K562 (cell line): ENCODE measurements around the gene ADGRG1. TPM values are rescaled to one million over a fixed set of nuclear protein-coding genes. Genes with fewer than 3 reads are reported as not detected.

Experiments used
- BACH1 ChIP-seq: fragments of 200-800 bp; sonication (Bioruptor generic); IDR thresholded peaks from 2 replicates; pipeline ENCODE4 v1.6.1; 2016; ENCODE audit warnings: missing genetic modification characterization, missing compliant biosample characterization
- COPS2 ChIP-seq: fragments of 450-650 bp; conservative IDR thresholded peaks from 2 replicates; pipeline ENCODE4 v1.6.1; 2016; ENCODE audit warnings: mild to moderate bottlenecking, moderate library complexity
- CREB1 ChIP-seq, 2 experiments: sonication (generic) in 1 of 2; formaldehyde crosslinking in 1 of 2; IDR thresholded peaks; 2 replicates each; pipeline versions ENCODE4 v1.6.1 to v1.8.0; 2012 to 2022; ENCODE audit warnings: inconsistent platforms in 1 of 2, mild to moderate bottlenecking in 1 of 2, missing genetic modification reagents in 1 of 2, moderate library complexity in 1 of 2
- CTCF ChIP-seq, 3 experiments: IDR thresholded peaks in 2 of 3; conservative IDR thresholded peaks in 1 of 3; 2 replicates each; pipeline ENCODE4 v1.5.1; 2011 to 2012; ENCODE audit warnings: low read length in 3 of 3, mild to moderate bottlenecking in 3 of 3, control low read depth in 2 of 3, improper control_type of control experiment in 1 of 3, inconsistent platforms in 1 of 3, low read depth in 1 of 3, mixed read lengths in 1 of 3, moderate library complexity in 1 of 3; ENCODE audit not compliant: insufficient read depth in 2 of 3
- EHMT2 ChIP-seq: fragments of 450-650 bp; IDR thresholded peaks from 2 replicates; pipeline ENCODE4 v1.6.1; 2018; ENCODE audit warnings: antibody characterized with exemption
- GATAD2A ChIP-seq: fragments of 450-650 bp; IDR thresholded peaks from 2 replicates; pipeline ENCODE4 v1.6.1; 2017
- JUND ChIP-seq, 2 experiments: IDR thresholded peaks; 2 replicates in 1 of 2; 3 replicates in 1 of 2; pipeline ENCODE4 v1.6.1; 2011; ENCODE audit warnings: borderline replicate concordance in 2 of 2, low read depth in 2 of 2, low read length in 2 of 2, improper control_type of control experiment in 1 of 2, missing biosample characterization in 1 of 2, missing genetic modification characterization in 1 of 2, missing genetic modification reagents in 1 of 2
- SFPQ ChIP-seq: fragments of 200-400 bp; formaldehyde crosslinking; IDR thresholded peaks from 2 replicates; pipeline ENCODE4 v1.6.1; 2017; ENCODE audit warnings: mild to moderate bottlenecking, low read depth, low read length, moderate library complexity
- SMAD3 ChIP-seq: fragments of 450-650 bp; formaldehyde crosslinking; conservative IDR thresholded peaks from 2 replicates; pipeline ENCODE4 v1.4.0; 2020; ENCODE audit warnings: mild to moderate bottlenecking
- SREBF1 ChIP-seq: fragments of 150-350 bp; IDR thresholded peaks from 2 replicates; pipeline ENCODE4 v1.6.1; 2014; ENCODE audit warnings: antibody characterized with exemption, low read depth, low read length, borderline replicate concordance
- TCF15 ChIP-seq: fragments of 250-450 bp; sonication (Bioruptor Pico); IDR thresholded peaks from 2 replicates; pipeline ENCODE4 v1.8.0; 2022; ENCODE audit warnings: moderate library complexity, mild to moderate bottlenecking, inconsistent platforms
- ZBTB17 ChIP-seq: fragments of 450-650 bp; formaldehyde crosslinking; IDR thresholded peaks from 2 replicates; pipeline ENCODE4 v1.4.0; 2020; ENCODE audit warnings: mild to moderate bottlenecking
- ZBTB9 ChIP-seq: fragments of 450-650 bp; formaldehyde crosslinking; IDR thresholded peaks from 2 replicates; pipeline ENCODE4 v1.4.0; 2020; ENCODE audit warnings: mild to moderate bottlenecking, moderate library complexity
- ZC3H8 ChIP-seq: fragments of 450-650 bp; IDR thresholded peaks from 2 replicates; pipeline ENCODE4 v1.6.1; 2017
- ZNF561 ChIP-seq: fragments of 450-650 bp; formaldehyde crosslinking; conservative IDR thresholded peaks from 2 replicates; pipeline ENCODE4 v1.4.0; 2020; ENCODE audit warnings: mild to moderate bottlenecking, moderate library complexity
- ZNF785 ChIP-seq: fragments of 250-450 bp; sonication (Bioruptor Pico); IDR thresholded peaks from 2 replicates; pipeline ENCODE4 v1.4.0; 2020; ENCODE audit warnings: mild to moderate bottlenecking
- polyA plus RNA-seq, 8 experiments: library from polyadenylated mRNA; depleted of rRNA in 4 of 8; stranded (reverse) in 5 of 8; unstranded in 3 of 8; fragments of >200 nt; fragmentation: Nextera tagmentation in 2 of 8; fragmentation: Illumina TruSeq in 1 of 8; extraction: Ambion mirVana in 2 of 8; extraction: Trizol in 1 of 8; gene quantifications; 2 replicates each; pipeline versions ENCODE4 v1.2.1 to v1.2.3, GENCODE V29; 2011 to 2014; ENCODE audit warnings: inconsistent platforms in 1 of 8, missing spikeins in 1 of 8
- total RNA-seq, 7 experiments: library from RNA; depleted of rRNA in 6 of 7; stranded (reverse); fragments of >200 nt in 6 of 7; fragmentation: Illumina TruSeq in 2 of 7; extraction: Trizol in 2 of 7; gene quantifications; 2 replicates each; pipeline versions ENCODE4 v1.2.1 to v1.2.3, GENCODE V29; 2011 to 2021; ENCODE audit warnings: low replicate concordance in 1 of 7

ADGRG1 gene
- total and polyA plus RNA-seq, 9 of the 15 experiments (the other 6 are each of a cell fraction or from before 2014, with no cell fraction given) = 0.04 to 0.31 (median 0.16) TPM; not detected in 6

GRCh38 chr16:57591086-57591869 is 37.2 kb upstream of the ADGRG1 start (continued):
- TF ChIP-seq JUND (IDR thresholded peaks at IDR 0.05; ENCODE audit: borderline replicate concordance, low read depth, low read length) (peak; percentile 37; the same call in 1 of the 2 replicates), JUND (tag; IDR thresholded peaks at IDR 0.05; ENCODE audit: borderline replicate concordance, low read depth, low read length) (no peak; the same call in 2 of the 3 replicates), EHMT2 (no peak), SMAD3 (CRISPR knock-in tag) (no peak), BACH1 (tag) (no peak), CTCF (IDR thresholded peaks at IDR 0.05 in 2 of 3, conservative IDR thresholded peaks at IDR 0.05 in 1 of 3; ENCODE audit: insufficient read depth in 2 of 3, low read depth in 1 of 3, low read length in 3 of 3) (peak; percentile 94 to 99 (median 99)), GATAD2A (no peak), CREB1 (IDR thresholded peaks at IDR 0.05) (no peak), CREB1 (CRISPR knock-in tag; IDR thresholded peaks at IDR 0.05) (0 out of 2 replicates have a peak, but pooled peaks have one; percentile 32), SREBF1 (no peak), ZNF561 (no peak), ZNF785 (CRISPR knock-in tag) (no peak), ZBTB9 (CRISPR knock-in tag) (no peak), ZBTB17 (no peak), COPS2 (no peak), TCF15 (CRISPR knock-in tag) (no peak), ZC3H8 (no peak), SFPQ (no peak)
